SU-DHL-6 (cell line): Measurements from ENCODE around the gene BFSP1.

ENCODE experiments used
- H2AFZ ChIP-seq: fragments of 200-600 bp; sonication (generic); 2 replicates; pipeline ENCODE4 v1.6.1; 2014; ENCODE audit warnings: low read depth, mild to moderate bottlenecking, moderate library complexity, mixed read lengths, antibody characterized with exemption, low read length; ENCODE audit not compliant: severe bottlenecking
- H3F3A ChIP-seq: fragments of 200-600 bp; shearing (Covaris generic); 2 replicates; pipeline ENCODE4 v1.6.0; 2016; ENCODE audit warnings: antibody characterized with exemption, mild to moderate bottlenecking; ENCODE audit not compliant: insufficient read depth
- H3K27ac ChIP-seq: fragments of 200-600 bp; sonication (generic); 2 replicates; pipeline ENCODE4 v1.5.1; 2016; ENCODE audit warnings: low read depth, mild to moderate bottlenecking, low read length, moderate library complexity, mixed read lengths
- H3K27me3 ChIP-seq: fragments of 200-600 bp; sonication (generic), shearing (Covaris generic); 2 replicates; pipeline ENCODE4 v1.6.0; 2014; ENCODE audit warnings: mild to moderate bottlenecking, low read length
- H3K36me3 ChIP-seq: fragments of 200-600 bp; sonication (generic); 2 replicates; pipeline ENCODE4 v1.6.1; 2014; ENCODE audit warnings: mild to moderate bottlenecking, low read length, mixed read lengths
- H3K4me2 ChIP-seq: fragments of 300-600, 200-600 bp; shearing (Covaris generic), sonication (generic); 2 replicates; pipeline ENCODE4 v1.6.0; 2014; ENCODE audit warnings: low read length, low read depth, mild to moderate bottlenecking; ENCODE audit not compliant: poor library complexity, severe bottlenecking
- H3K4me3 ChIP-seq: fragments of 200-600 bp; sonication (generic); 2 replicates; pipeline ENCODE4 v1.5.1; 2014; ENCODE audit warnings: antibody characterized with exemption, low read length, mild to moderate bottlenecking, mixed read lengths; ENCODE audit not compliant: insufficient read depth, poor library complexity, severe bottlenecking
- H3K79me2 ChIP-seq: fragments of 200-600 bp; sonication (generic); 2 replicates; pipeline ENCODE4 v1.6.1; 2014; ENCODE audit warnings: mild to moderate bottlenecking, low read length, moderate library complexity; ENCODE audit not compliant: insufficient read depth
- H3K9ac ChIP-seq: fragments of 200-600 bp; sonication (generic); 2 replicates; pipeline ENCODE4 v1.7.0; 2014; ENCODE audit warnings: mild to moderate bottlenecking, low read length
- H3K9me2 ChIP-seq: fragments of 200-600 bp; sonication (generic); replicated peaks from 2 replicates; pipeline ENCODE4 v1.6.1; 2014; ENCODE audit warnings: low read length; ENCODE audit not compliant: insufficient read depth
- H3K9me3 ChIP-seq: fragments of 200-600 bp; sonication (generic); 2 replicates; pipeline ENCODE4 v1.6.1; 2014; ENCODE audit warnings: low read length, mixed read lengths; ENCODE audit not compliant: insufficient read depth
- H4K20me1 ChIP-seq: fragments of 200-600 bp; sonication (generic); 2 replicates; pipeline ENCODE4 v1.6.1; 2014; ENCODE audit warnings: low read depth, mild to moderate bottlenecking, antibody characterized with exemption, low read length, moderate library complexity, mixed read lengths
- EZH2phosphoT487 ChIP-seq: fragments of 200-600 bp; sonication (generic), shearing (Covaris generic); conservative IDR thresholded peaks from 2 replicates; pipeline ENCODE4 v1.6.1; 2018; ENCODE audit warnings: mild to moderate bottlenecking, antibody characterized with exemption, low read length, moderate library complexity, mixed read lengths
- TF ChIP-seq, protein P1 (sequence below): fragments of 200-600 bp; sonication (generic); IDR thresholded peaks from one replicate; pipeline ENCODE4 v1.5.1; 2017; ENCODE audit warnings: antibody characterized with exemption, mild to moderate bottlenecking, low read length, moderate library complexity; ENCODE audit not compliant: insufficient read depth, poor library complexity, severe bottlenecking

The BFSP1 gene

DNA sequence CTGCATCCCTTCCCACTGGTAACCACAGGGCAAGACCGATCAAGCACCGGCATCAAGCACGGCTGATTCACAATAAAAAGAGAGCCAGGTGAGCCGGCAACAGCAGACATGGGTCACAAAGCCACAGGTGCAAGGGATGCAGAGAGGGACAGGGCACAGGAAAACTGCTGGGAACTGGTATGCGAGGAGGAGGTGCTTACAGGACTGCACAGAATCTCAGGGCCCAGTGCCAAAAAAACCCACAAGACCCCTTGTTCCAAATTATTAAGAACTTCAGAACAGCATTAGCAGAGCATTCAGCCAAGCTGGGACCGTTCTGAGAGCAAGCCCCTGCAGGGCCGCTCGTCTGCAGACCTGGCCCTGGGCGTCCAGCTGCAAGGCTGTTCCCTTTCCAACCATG is 35.4 kb downstream of the BFSP1 start:
- Histone ChIP-seq H3K36me3 (no peaks in the 10 kb centered on the region), H2AFZ (no peak overlapping the region), H3K9ac (no peak overlapping the region), H3K27ac (no peak overlapping the region), H4K20me1 (no peaks in the 10 kb centered on the region), H3F3A (no peaks in the 10 kb centered on the region), H3K9me2 (no peaks in the 10 kb centered on the region), H3K9me3 (no peaks in the 10 kb centered on the region), H3K79me2 (no peaks in the 10 kb centered on the region), H3K4me3 (no peak overlapping the region), H3K27me3 (no peaks in the 10 kb centered on the region), H3K4me2 (no peak overlapping the region)
- TF ChIP-seq, protein P1, sequence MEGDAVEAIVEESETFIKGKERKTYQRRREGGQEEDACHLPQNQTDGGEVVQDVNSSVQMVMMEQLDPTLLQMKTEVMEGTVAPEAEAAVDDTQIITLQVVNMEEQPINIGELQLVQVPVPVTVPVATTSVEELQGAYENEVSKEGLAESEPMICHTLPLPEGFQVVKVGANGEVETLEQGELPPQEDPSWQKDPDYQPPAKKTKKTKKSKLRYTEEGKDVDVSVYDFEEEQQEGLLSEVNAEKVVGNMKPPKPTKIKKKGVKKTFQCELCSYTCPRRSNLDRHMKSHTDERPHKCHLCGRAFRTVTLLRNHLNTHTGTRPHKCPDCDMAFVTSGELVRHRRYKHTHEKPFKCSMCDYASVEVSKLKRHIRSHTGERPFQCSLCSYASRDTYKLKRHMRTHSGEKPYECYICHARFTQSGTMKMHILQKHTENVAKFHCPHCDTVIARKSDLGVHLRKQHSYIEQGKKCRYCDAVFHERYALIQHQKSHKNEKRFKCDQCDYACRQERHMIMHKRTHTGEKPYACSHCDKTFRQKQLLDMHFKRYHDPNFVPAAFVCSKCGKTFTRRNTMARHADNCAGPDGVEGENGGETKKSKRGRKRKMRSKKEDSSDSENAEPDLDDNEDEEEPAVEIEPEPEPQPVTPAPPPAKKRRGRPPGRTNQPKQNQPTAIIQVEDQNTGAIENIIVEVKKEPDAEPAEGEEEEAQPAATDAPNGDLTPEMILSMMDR, result no peak
- no peak for TF ChIP-seq EZH2phosphoT487

GRCh38 chr20:17494201-17494600 is 37.0 kb downstream of the BFSP1 start:
- Histone ChIP-seq H3K9me2 (no peaks in the 10 kb centered on the region), H3K9ac (no peak overlapping the region), H2AFZ (no peak overlapping the region), H3K9me3 (no peaks in the 10 kb centered on the region), H3F3A (no peaks in the 10 kb centered on the region), H3K4me2 (no peak overlapping the region), H3K4me3 (no peak overlapping the region), H4K20me1 (no peaks in the 10 kb centered on the region), H3K27ac (no peak overlapping the region), H3K79me2 (no peaks in the 10 kb centered on the region), H3K36me3 (no peaks in the 10 kb centered on the region), H3K27me3 (no peaks in the 10 kb centered on the region)
- TF ChIP-seq, protein P1, result no peak
- no peak for TF ChIP-seq EZH2phosphoT487

DNA sequence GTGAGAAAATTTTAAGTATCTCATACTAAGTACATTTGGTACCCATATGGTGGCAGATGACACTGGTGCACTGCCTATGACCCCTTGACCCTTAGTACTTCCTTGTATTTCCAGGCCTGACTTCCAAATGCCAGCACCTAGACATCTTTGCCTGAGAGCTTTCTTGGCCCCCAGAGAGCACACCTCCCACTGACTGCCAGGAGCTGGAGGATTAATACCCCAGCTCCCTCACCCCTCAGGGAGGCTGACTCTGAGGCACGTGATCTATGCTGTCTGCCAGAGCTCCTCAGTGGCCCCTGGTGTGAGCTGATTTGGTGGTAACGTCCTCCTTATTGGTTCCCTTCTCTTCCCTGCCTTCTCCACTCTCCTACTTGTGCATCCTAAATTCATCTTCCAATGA is 38.0 kb downstream of the BFSP1 start:
- Histone ChIP-seq H2AFZ (no peak overlapping the region), H4K20me1 (no peaks in the 10 kb centered on the region), H3K27ac (no peak overlapping the region), H3K36me3 (no peaks in the 10 kb centered on the region), H3F3A (no peaks in the 10 kb centered on the region), H3K9me2 (no peaks in the 10 kb centered on the region), H3K4me3 (no peak overlapping the region), H3K79me2 (no peaks in the 10 kb centered on the region), H3K9me3 (no peaks in the 10 kb centered on the region), H3K4me2 (no peak overlapping the region), H3K9ac (no peak overlapping the region), H3K27me3 (no peaks in the 10 kb centered on the region)
- no peak for TF ChIP-seq EZH2phosphoT487
- TF ChIP-seq, protein P1, result no peak
